Ovary (tissue), 3 donors: Measurements from ENCODE around the gene MANSC1.

Experiments
- CTCF ChIP-seq, 3 donors: fragments of 450-650 bp in 2 of 3; fragments of 200-600 bp in 1 of 3; IDR thresholded peaks; one replicate each; pipeline versions ENCODE4 v1.5.1 to v1.8.0; 2016 to 2022; ENCODE audit warnings: antibody characterized with exemption in 3 of 3, mild to moderate bottlenecking in 1 of 3
- EP300 ChIP-seq: sonication (generic); formaldehyde crosslinking; IDR thresholded peaks from one replicate; pipeline ENCODE4 v1.6.1; 2017; ENCODE audit warnings: antibody characterized with exemption
- POLR2A ChIP-seq: fragments of 450-650 bp; IDR thresholded peaks from one replicate; pipeline ENCODE4 v1.6.1; 2017; ENCODE audit warnings: antibody characterized with exemption, mild to moderate bottlenecking, moderate library complexity
- donor health status: DM: no; HTN: no; CAD: no.

GRCh38 chr12:12286441-12286840, 63.6 kb downstream of the MANSC1 start:
- TF ChIP-seq CTCF (IDR thresholded peaks at IDR 0.05), result no peak
- TF ChIP-seq POLR2A, result no peak
- no peak for TF ChIP-seq EP300
